Endothelial cell of umbilical vein (primary cell): Measurements from ENCODE around the gene KCNK10.

ENCODE experiments used
- EZH2 ChIP-seq: IDR thresholded peaks from 2 replicates; pipeline ENCODE4 v1.6.1; 2012; ENCODE audit warnings: borderline replicate concordance, low read depth, mild to moderate bottlenecking, moderate library complexity, low read length, inconsistent platforms; ENCODE audit not compliant: severe bottlenecking
- JUN ChIP-seq: IDR thresholded peaks from 2 replicates; pipeline ENCODE4 v1.6.1; 2011; ENCODE audit warnings: borderline replicate concordance, low read depth; ENCODE audit not compliant: insufficient read length, insufficient read depth
- MYC ChIP-seq: IDR thresholded peaks from one replicate; pipeline ENCODE4 v1.6.1; 2011; ENCODE audit warnings: mild to moderate bottlenecking, low read depth, low read length
- POLR2A ChIP-seq: IDR thresholded peaks from 2 replicates; pipeline ENCODE4 v1.6.1; 2012; ENCODE audit warnings: low read depth, mild to moderate bottlenecking, control low read depth, low read length
- POLR2AphosphoS5 ChIP-seq: IDR thresholded peaks from 2 replicates; pipeline ENCODE4 v1.6.1; 2012; ENCODE audit warnings: low read depth, mild to moderate bottlenecking, control low read depth, low read length, moderate library complexity; ENCODE audit not compliant: insufficient read depth
- TF ChIP-seq, protein P1 (sequence below), 2 donors: IDR thresholded peaks; 1 replicate in 1 of 2; 2 replicates in 1 of 2; pipeline ENCODE4 v1.5.1; 2011; ENCODE audit warnings: low read length in 2 of 2, mild to moderate bottlenecking in 2 of 2, moderate library complexity in 2 of 2, control low read depth in 1 of 2, inconsistent platforms in 1 of 2, low read depth in 1 of 2; ENCODE audit not compliant: insufficient read depth in 1 of 2; ENCODE audit errors: extremely low read depth in 1 of 2

DNA sequence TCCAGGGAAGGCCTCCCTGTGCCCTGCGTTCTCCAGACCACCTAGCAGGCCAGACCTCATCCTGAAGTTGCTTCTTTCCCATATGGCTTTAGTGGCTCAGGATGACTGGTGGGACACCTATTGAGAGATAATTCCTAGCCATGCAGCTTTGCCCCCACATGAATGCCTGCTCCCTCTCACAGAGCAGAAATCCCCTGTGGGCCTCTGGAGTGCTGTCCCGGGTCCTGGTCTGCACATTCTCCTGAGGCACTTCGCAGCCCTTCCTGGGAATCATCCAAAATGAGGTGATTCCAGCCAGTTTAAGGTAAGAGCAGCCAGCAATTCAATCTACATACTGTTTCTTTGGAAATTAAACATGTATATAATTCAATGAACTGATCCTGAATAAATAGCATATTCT, 182.2 kb downstream of the KCNK10 start:
- TF ChIP-seq POLR2A (no peak), POLR2AphosphoS5 (no peak), EZH2 (no peak), MYC (no peak), JUN (no peak)
- TF ChIP-seq, protein P1, sequence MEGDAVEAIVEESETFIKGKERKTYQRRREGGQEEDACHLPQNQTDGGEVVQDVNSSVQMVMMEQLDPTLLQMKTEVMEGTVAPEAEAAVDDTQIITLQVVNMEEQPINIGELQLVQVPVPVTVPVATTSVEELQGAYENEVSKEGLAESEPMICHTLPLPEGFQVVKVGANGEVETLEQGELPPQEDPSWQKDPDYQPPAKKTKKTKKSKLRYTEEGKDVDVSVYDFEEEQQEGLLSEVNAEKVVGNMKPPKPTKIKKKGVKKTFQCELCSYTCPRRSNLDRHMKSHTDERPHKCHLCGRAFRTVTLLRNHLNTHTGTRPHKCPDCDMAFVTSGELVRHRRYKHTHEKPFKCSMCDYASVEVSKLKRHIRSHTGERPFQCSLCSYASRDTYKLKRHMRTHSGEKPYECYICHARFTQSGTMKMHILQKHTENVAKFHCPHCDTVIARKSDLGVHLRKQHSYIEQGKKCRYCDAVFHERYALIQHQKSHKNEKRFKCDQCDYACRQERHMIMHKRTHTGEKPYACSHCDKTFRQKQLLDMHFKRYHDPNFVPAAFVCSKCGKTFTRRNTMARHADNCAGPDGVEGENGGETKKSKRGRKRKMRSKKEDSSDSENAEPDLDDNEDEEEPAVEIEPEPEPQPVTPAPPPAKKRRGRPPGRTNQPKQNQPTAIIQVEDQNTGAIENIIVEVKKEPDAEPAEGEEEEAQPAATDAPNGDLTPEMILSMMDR (IDR thresholded peaks at IDR 0.05; ENCODE audit: extremely low read depth in 1 of 2, insufficient read depth in 1 of 2, low read depth in 1 of 2, low read length in 2 of 2) = no peak
